ENCODE data around the gene NBAS. TPM values are rescaled to one million over a fixed set of nuclear protein-coding genes. Genes with fewer than 3 reads are reported as not detected.
A peak's percentile ranks its signal among the peaks of the same experiment; 100 is the strongest.

NBAS gene
- polyA plus RNA-seq, 2 of the 4 experiments (the other 2 are of a cell fraction): 16.7 to 34.9 TPM

DNA sequence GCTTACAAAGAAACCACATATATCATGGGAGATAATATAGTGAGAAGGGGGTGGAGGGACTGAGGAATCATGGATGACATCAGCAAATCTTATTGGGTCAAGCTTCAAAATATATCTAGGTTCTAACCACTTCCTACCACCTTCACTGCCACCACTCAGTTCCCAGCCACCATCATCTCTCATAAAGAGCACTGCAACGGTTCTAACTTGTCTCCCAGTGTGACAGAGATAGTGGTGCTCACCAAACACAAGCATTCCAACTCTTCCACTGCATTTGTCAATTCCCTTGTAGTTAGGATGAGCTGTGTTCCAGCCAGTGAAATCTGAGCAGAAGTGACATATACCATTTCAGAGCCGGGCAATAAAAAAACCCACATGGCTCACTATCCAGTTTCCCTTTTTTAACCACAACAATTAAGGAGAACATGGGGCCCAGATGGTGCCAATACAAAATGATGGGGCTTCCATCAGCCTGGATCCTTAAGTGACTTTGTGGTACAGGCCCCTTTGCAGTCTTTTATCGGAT is 318.1 kb downstream of the NBAS start (continued):
- TF ChIP-seq, protein P1, sequence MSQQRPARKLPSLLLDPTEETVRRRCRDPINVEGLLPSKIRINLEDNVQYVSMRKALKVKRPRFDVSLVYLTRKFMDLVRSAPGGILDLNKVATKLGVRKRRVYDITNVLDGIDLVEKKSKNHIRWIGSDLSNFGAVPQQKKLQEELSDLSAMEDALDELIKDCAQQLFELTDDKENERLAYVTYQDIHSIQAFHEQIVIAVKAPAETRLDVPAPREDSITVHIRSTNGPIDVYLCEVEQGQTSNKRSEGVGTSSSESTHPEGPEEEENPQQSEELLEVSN (IDR thresholded peaks at IDR 0.05; ENCODE audit: borderline replicate concordance, low read depth): no peak

DNA sequence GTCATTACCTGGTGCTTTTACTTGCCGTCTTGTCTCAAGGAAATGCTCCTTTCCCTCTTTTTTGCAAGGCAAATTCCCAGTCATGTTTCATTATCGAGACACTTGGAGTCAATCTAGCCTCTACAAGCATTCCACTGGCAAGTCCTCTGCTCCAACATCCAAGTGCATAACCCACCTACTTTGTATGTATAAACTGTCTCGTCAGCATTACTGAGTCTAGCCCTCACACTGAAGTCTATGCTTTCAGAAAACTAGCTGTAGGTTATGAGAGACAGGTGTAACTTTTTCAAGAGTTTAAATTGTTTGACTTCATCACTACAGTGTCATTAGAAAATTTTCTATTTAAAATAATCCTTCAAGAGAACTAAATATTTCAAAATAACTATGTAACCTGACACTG is 319.2 kb downstream of the NBAS start:
- ChIA-PET POLR2A (no interaction called here), CTCF (no interaction called here)
- Histone ChIP-seq H3K4me3 (no peak overlapping the region), H3K4me2 (no peak overlapping the region), H3K27ac (no peak overlapping the region), H3K4me1 (0 out of 3 replicates have a peak, but pooled peaks cover 6% of the 10 kb centered on the region), H3K9me3 (no peaks in the 10 kb centered on the region)
- ATAC-seq (no peak), DNase-seq (ENCODE audit: low read depth in 1 of 2, low spot score in 1 of 2) (no peak), FAIRE-seq (no peak)
- 94% methylated on average over 3 of the region's 3 CpGs for WGBS (ENCODE audit: missing lambda C conversion rate)
- TF ChIP-seq JUN (IDR thresholded peaks at IDR 0.05): no peak
- peak; percentile 94 for TF ChIP-seq MAFK (IDR thresholded peaks at IDR 0.05; ENCODE audit: partially characterized antibody)

DNA sequence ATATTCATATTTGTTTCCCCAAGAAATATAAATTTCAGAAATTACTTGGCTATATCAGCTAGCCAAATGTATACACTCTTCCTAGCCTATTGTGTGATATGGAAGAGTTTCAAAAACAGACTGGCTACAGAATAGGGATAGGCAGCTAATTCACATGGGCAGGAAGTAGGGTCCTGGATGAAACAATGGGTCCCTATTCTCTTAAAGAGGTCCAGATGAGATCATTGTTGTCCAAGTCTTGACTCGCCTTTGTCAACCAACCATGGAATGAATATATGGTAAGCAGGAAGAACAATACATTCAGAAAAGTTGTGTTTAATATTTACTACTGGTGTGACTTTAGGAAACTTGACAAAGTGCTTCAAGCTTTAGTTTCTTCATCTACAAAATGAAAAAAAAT is 319.9 kb downstream of the NBAS start:
- ATAC-seq (no peak), FAIRE-seq (no peak), DNase-seq (ENCODE audit: low read depth in 1 of 2, low spot score in 1 of 2) (no peak)
- POLR2A ChIA-PET: no interaction called here
- 85% methylated on average over 1 of the region's 1 CpG for WGBS (ENCODE audit: missing lambda C conversion rate)
- no peaks in the 10 kb centered on the region for H3K9me3 ChIP-seq
- H3K4me2 ChIP-seq: no peak overlapping the region
- TF ChIP-seq HOXA7 (CRISPR knock-in tag; IDR thresholded peaks at IDR 0.05): no peak
- no peak for TF ChIP-seq POLR2AphosphoS2 (conservative IDR thresholded peaks at IDR 0.05; ENCODE audit: low read length)
- no peak for TF ChIP-seq HEYL (CRISPR knock-in tag; IDR thresholded peaks at IDR 0.05)
- no peak for TF ChIP-seq FOSB (CRISPR knock-in tag; IDR thresholded peaks at IDR 0.05)
- TF ChIP-seq EHF (CRISPR knock-in tag; IDR thresholded peaks at IDR 0.05): no peak
- TF ChIP-seq RARB (CRISPR knock-in tag; IDR thresholded peaks at IDR 0.05): no peak
- no peak for TF ChIP-seq SREBF2 (IDR thresholded peaks at IDR 0.05)
- no peak for TF ChIP-seq POLR2A (IDR thresholded peaks at IDR 0.05; ENCODE audit: low read length)
- TF ChIP-seq, protein P2, sequence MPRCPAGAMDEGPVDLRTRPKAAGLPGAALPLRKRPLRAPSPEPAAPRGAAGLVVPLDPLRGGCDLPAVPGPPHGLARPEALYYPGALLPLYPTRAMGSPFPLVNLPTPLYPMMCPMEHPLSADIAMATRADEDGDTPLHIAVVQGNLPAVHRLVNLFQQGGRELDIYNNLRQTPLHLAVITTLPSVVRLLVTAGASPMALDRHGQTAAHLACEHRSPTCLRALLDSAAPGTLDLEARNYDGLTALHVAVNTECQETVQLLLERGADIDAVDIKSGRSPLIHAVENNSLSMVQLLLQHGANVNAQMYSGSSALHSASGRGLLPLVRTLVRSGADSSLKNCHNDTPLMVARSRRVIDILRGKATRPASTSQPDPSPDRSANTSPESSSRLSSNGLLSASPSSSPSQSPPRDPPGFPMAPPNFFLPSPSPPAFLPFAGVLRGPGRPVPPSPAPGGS (IDR thresholded peaks at IDR 0.05): no peak
- no peak for TF ChIP-seq GATA3 (IDR thresholded peaks at IDR 0.05; ENCODE audit: borderline replicate concordance)
- TF ChIP-seq MAZ (IDR thresholded peaks at IDR 0.05; ENCODE audit: borderline replicate concordance, low read depth, low read length): no peak
- TF ChIP-seq, protein P3, sequence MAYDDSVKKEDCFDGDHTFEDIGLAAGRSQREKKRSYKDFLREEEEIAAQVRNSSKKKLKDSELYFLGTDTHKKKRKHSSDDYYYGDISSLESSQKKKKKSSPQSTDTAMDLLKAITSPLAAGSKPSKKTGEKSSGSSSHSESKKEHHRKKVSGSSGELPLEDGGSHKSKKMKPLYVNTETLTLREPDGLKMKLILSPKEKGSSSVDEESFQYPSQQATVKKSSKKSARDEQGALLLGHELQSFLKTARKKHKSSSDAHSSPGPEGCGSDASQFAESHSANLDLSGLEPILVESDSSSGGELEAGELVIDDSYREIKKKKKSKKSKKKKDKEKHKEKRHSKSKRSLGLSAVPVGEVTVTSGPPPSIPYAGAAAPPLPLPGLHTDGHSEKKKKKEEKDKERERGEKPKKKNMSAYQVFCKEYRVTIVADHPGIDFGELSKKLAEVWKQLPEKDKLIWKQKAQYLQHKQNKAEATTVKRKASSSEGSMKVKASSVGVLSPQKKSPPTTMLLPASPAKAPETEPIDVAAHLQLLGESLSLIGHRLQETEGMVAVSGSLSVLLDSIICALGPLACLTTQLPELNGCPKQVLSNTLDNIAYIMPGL (CRISPR knock-in tag; IDR thresholded peaks at IDR 0.05; ENCODE audit: borderline replicate concordance): no peak
- CTCF ChIA-PET: no interaction called here
- H3K27ac ChIP-seq: no peak overlapping the region
- H3K4me3 ChIP-seq: no peak overlapping the region
- H3K4me1 ChIP-seq: 0 out of 3 replicates have a peak, but pooled peaks cover 6% of the 10 kb centered on the region

DNA sequence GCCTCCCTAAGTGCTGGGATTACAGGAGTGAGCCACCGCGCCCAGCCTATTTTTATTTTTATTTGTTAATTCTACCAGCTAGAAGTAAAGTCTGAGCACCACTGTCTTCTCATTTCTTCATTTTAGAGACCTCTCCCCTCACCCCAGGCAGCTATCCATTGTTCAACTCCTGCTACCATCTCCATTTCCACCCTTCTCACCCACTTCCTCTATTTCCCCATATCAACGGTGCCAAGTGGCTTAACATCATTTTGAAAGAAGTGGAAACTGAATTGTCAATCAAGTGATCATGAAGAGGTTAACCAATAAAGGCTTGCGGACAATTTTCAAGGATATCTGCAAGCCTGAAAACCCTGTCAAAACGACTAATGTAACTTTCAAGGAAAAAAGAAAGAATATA is 323.1 kb downstream of the NBAS start:
- WGBS (ENCODE audit: missing lambda C conversion rate): 89% methylated on average over 5 of the region's 5 CpGs
- H3K9me3 ChIP-seq: no peaks in the 10 kb centered on the region
- H3K4me1 ChIP-seq: no peaks in the 10 kb centered on the region
- no peak for DNase-seq (ENCODE audit: low read depth in 1 of 2, low spot score in 1 of 2)
- H3K4me3 ChIP-seq: no peak overlapping the region
- H3K27ac ChIP-seq: no peak overlapping the region
- TF ChIP-seq EHMT2 (IDR thresholded peaks at IDR 0.05; ENCODE audit: low read depth): no peak
- TF ChIP-seq, protein P1 (IDR thresholded peaks at IDR 0.05; ENCODE audit: borderline replicate concordance, low read depth): no peak
- TF ChIP-seq NFE2L2 (conservative IDR thresholded peaks at IDR 0.05; ENCODE audit: low read length): no peak
- TF ChIP-seq TP53 (CRISPR knock-in tag; IDR thresholded peaks at IDR 0.05): no peak
- TF ChIP-seq ZSCAN20 (CRISPR knock-in tag; IDR thresholded peaks at IDR 0.05): no peak
- TF ChIP-seq POLR2AphosphoS2 (conservative IDR thresholded peaks at IDR 0.05; ENCODE audit: low read length): no peak
- no peak for TF ChIP-seq EHF (CRISPR knock-in tag; IDR thresholded peaks at IDR 0.05)
- TF ChIP-seq, protein P4, sequence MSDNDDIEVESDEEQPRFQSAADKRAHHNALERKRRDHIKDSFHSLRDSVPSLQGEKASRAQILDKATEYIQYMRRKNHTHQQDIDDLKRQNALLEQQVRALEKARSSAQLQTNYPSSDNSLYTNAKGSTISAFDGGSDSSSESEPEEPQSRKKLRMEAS (IDR thresholded peaks at IDR 0.05): no peak
- TF ChIP-seq CEBPB (IDR thresholded peaks at IDR 0.05): no peak
- H3K4me2 ChIP-seq: no peak overlapping the region
- FAIRE-seq: no peak
- ChIA-PET POLR2A (no interaction called here), CTCF (no interaction called here)
- no peak for ATAC-seq

Measured in A549 (cell line).